ENCODE data around the gene CSAG3. TPM values are rescaled to one million over a fixed set of nuclear protein-coding genes. Genes with fewer than 3 reads are reported as not detected.

Gene CSAG3
- total RNA-seq, 1 experiment from 2014 or later = 2.6 TPM

Other genes starting within 250 kb of the CSAG3 start
- gene GABRQ, start 121.3 kb upstream of the CSAG3 start, total RNA-seq (2014; rRNA removed; shearing (Covaris generic)) = 4.8 and 8.8 TPM in 2 replicates
- gene MAGEA3, start 60.4 kb upstream of the CSAG3 start, total RNA-seq (2014; rRNA removed; shearing (Covaris generic)) = 14.5 and 16.6 TPM in 2 replicates
- not detected in 2 replicates for gene CSAG2, start 49.9 kb upstream of the CSAG3 start, total RNA-seq (2014; rRNA removed; shearing (Covaris generic))
- gene MAGEA2B, start 44.6 kb upstream of the CSAG3 start, total RNA-seq (2014; rRNA removed; shearing (Covaris generic)) = 1.9 and 2.5 TPM in 2 replicates
- gene CSAG1, start 25.5 kb upstream of the CSAG3 start, total RNA-seq (2014; rRNA removed; shearing (Covaris generic)) = 6.5 and 6.6 TPM in 2 replicates
- 13.4 and 15.5 TPM in 2 replicates for gene MAGEA12, start 25.5 kb upstream of the CSAG3 start, total RNA-seq (2014; rRNA removed; shearing (Covaris generic))
- gene MAGEA2, start 5.4 kb upstream of the CSAG3 start, total RNA-seq (2014; rRNA removed; shearing (Covaris generic)) = 0.94 and 1.7 TPM in 2 replicates
- 23.7 and 25.3 TPM in 2 replicates for gene MAGEA6, start 10.5 kb downstream of the CSAG3 start, total RNA-seq (2014; rRNA removed; shearing (Covaris generic))
- 123 and 144 TPM in 2 replicates for gene CETN2, start 71.5 kb downstream of the CSAG3 start, total RNA-seq (2014; rRNA removed; shearing (Covaris generic))
- 29.9 and 35.0 TPM in 2 replicates for gene NSDHL, start 71.8 kb downstream of the CSAG3 start, total RNA-seq (2014; rRNA removed; shearing (Covaris generic))
- gene ZNF185, start 138.8 kb downstream of the CSAG3 start, total RNA-seq (2014; rRNA removed; shearing (Covaris generic)) = 4.9 and 6.5 TPM in 2 replicates
- not detected in 2 replicates for gene PNMA5, start 234.9 kb downstream of the CSAG3 start, total RNA-seq (2014; rRNA removed; shearing (Covaris generic))